Measurements from ENCODE around the gene TRPM3. TPM values are rescaled to one million over a fixed set of nuclear protein-coding genes. Genes with fewer than 3 reads are reported as not detected.

The TRPM3 gene
- total RNA-seq, 4 donors from 2014 or later, result 5.2 to 8.1 (median 7.3) TPM

DNA sequence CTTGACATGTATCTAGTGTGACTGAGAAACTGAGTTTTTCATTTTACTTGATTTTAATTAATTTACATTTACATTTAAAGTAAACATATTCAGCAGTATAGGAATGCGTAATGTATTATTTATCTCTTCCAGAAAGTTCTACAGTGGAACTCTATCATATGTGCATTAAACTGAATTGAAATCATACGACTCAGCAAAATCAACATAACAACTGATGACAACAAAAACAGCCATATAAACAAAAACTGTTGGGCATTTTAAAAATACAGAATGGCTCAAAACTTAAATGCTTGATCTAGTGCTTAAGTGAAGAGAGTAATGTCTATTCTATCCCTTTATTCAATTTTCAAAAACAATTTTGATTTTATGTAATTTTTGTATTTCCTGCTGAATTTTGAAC is 134.4 kb downstream of the TRPM3 start:
- Histone ChIP-seq H3K4me1 (no peaks in the 10 kb centered on the region), H3K9me3 (peaks cover 0 to 5% (median 0%) of the 10 kb centered on the region in 4 donors), H3K4me3 (no peak overlapping the region), H3K27me3 (no peaks in the 10 kb centered on the region), H3K36me3 (no peaks in the 10 kb centered on the region), H3K27ac (no peak overlapping the region)
- WGBS, 2 donors, result 90 to 94% methylated on average over 2 of the region's 2 CpGs
- DNase-seq (ENCODE audit: low spot score in 2 of 2), result no peak
- TF ChIP-seq EP300 (IDR thresholded peaks at IDR 0.05) (no peak), POLR2A (IDR thresholded peaks at IDR 0.05) (no peak)
- TF ChIP-seq, protein P1, sequence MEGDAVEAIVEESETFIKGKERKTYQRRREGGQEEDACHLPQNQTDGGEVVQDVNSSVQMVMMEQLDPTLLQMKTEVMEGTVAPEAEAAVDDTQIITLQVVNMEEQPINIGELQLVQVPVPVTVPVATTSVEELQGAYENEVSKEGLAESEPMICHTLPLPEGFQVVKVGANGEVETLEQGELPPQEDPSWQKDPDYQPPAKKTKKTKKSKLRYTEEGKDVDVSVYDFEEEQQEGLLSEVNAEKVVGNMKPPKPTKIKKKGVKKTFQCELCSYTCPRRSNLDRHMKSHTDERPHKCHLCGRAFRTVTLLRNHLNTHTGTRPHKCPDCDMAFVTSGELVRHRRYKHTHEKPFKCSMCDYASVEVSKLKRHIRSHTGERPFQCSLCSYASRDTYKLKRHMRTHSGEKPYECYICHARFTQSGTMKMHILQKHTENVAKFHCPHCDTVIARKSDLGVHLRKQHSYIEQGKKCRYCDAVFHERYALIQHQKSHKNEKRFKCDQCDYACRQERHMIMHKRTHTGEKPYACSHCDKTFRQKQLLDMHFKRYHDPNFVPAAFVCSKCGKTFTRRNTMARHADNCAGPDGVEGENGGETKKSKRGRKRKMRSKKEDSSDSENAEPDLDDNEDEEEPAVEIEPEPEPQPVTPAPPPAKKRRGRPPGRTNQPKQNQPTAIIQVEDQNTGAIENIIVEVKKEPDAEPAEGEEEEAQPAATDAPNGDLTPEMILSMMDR (IDR thresholded peaks at IDR 0.05), result no peak

DNA sequence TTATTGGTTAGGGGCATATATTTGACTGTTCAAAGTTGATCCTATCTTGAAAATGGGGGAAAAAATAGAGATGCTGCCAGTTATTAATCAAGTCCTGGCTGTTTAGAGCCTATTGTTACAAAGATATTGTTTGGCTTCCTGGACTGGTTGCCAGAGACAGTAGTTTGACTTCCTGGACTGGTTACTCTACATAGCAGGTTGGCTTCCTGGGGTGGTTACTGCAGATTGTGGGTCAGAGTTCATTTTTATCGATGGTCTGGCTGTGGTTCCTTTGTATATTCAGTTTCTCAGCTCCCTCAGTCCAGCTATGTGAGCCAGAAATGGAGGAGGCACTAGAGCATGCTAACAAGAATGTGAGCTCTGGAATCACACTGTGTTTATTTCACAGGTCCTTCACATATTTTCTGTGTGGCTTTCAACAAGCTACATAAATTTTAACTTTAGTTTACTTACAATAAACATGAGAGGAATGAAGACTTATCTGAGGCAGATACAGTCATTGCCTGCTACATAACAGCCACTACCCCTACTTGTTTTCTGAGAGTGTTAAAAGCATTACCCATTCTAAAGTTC is 137.6 kb downstream of the TRPM3 start:
- Histone ChIP-seq H3K36me3 (no peaks in the 10 kb centered on the region), H3K27me3 (no peaks in the 10 kb centered on the region), H3K27ac (no peak overlapping the region), H3K4me1 (no peaks in the 10 kb centered on the region), H3K9me3 (peaks cover 0 to 5% (median 0%) of the 10 kb centered on the region in 4 donors), H3K4me3 (no peak overlapping the region)
- TF ChIP-seq POLR2A (IDR thresholded peaks at IDR 0.05), result no peak
- no peak for TF ChIP-seq EP300 (IDR thresholded peaks at IDR 0.05)
- TF ChIP-seq, protein P1 (IDR thresholded peaks at IDR 0.05), result no peak
- no peak for DNase-seq (ENCODE audit: low spot score in 2 of 2)
- 64 to 75% methylated on average over 1 of the region's 1 CpG for WGBS, 2 donors

DNA sequence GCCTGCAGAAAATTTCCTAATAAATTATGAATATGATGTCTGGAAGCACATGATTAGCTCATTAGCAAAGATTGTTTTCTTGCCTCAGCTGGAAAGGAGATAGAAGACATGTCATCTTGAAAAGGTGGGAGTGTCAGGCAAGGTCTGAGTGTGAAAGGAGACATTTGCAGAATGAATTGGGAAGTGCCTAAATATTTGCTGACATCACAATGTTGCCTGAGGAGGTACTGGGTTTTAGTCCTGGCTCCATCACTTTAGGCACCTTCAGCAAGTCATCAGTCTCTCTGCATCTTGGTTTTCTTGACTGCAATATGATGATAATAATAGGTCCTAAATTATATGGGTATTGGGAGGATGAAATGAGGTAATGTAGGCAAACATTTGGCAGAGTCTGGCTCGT is 140.1 kb downstream of the TRPM3 start:
- 56 to 61% methylated on average over 1 of the region's 1 CpG for WGBS, 2 donors
- Histone ChIP-seq H3K9me3 (peaks cover 0 to 5% (median 0%) of the 10 kb centered on the region in 4 donors), H3K27me3 (no peaks in the 10 kb centered on the region), H3K27ac (no peak overlapping the region), H3K4me3 (no peak overlapping the region), H3K4me1 (no peaks in the 10 kb centered on the region), H3K36me3 (no peaks in the 10 kb centered on the region)
- DNase-seq (ENCODE audit: low spot score in 2 of 2), result no peak
- no peak for TF ChIP-seq POLR2A (IDR thresholded peaks at IDR 0.05)
- TF ChIP-seq, protein P1 (IDR thresholded peaks at IDR 0.05), result no peak
- TF ChIP-seq EP300 (IDR thresholded peaks at IDR 0.05), result no peak

DNA sequence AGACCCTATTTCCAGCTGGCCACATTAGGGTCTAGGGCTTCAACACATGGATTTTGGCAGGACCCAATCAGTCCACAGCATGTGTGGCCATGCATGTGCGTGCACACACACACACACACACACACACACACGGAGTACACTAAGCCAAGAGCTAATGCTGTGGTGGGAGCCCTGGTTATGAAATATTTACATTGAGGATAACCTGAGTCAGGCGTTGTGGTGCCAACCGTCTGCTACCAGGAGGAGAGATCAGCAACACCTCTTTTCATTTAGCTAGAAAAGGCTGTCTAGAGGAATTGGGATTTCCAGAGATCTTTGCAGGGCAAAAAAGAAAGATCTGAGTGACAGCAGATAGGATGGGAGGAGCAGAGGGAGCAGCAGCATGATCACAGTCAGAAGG is 141.5 kb downstream of the TRPM3 start:
- WGBS, 2 donors, result 78 to 79% methylated on average over 4 of the region's 4 CpGs
- no peak for DNase-seq (ENCODE audit: low spot score in 2 of 2)

DNA sequence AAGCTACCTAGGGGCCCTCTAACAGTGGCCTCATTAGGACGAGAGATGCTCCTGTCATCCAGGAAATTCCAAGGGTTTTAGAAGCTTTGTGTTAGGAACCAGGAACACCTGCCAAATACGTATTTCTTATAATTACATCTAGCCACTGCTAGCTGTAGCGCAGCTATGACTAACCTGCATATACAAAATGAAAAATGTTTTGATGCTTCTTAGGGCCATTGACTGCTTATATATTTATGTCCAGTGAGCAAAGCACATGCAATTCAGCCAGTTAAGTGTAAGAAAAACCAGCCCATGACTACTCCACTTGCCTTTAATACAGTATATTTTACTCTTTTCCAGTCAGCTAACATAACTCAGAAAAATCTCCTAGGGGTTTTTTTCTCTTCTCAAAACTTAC is 143.3 kb downstream of the TRPM3 start:
- DNase-seq (ENCODE audit: low spot score in 2 of 2), result no peak
- Histone ChIP-seq H3K4me1 (no peaks in the 10 kb centered on the region), H3K36me3 (no peaks in the 10 kb centered on the region), H3K27me3 (no peaks in the 10 kb centered on the region), H3K4me3 (no peak overlapping the region), H3K9me3 (no peaks in the 10 kb centered on the region), H3K27ac (no peak overlapping the region)
- WGBS, 2 donors, result 75 to 76% methylated on average over 3 of the region's 3 CpGs
- TF ChIP-seq POLR2A (IDR thresholded peaks at IDR 0.05), result no peak
- no peak for TF ChIP-seq EP300 (IDR thresholded peaks at IDR 0.05)
- TF ChIP-seq, protein P1 (IDR thresholded peaks at IDR 0.05), result no peak

More for the DNA sequence above, 141.5 kb downstream of the TRPM3 start:
- no peak for TF ChIP-seq EP300 (IDR thresholded peaks at IDR 0.05)
- H3K9me3 ChIP-seq, result peaks cover 0 to 5% (median 0%) of the 10 kb centered on the region in 4 donors
- no peaks in the 10 kb centered on the region for H3K4me1 ChIP-seq
- H3K36me3 ChIP-seq, result no peaks in the 10 kb centered on the region
- no peak overlapping the region for H3K27ac ChIP-seq
- H3K27me3 ChIP-seq, result no peaks in the 10 kb centered on the region
- H3K4me3 ChIP-seq, result no peak overlapping the region
